Hepatocyte (in vitro differentiated cells): ENCODE measurements around the gene NBAS.

Source experiments
- EZH2phosphoT487 ChIP-seq: fragments of 200-600 bp; sonication (generic); IDR thresholded peaks from one replicate; pipeline ENCODE4 v1.6.1; 2018; ENCODE audit warnings: antibody characterized with exemption, mild to moderate bottlenecking, low read depth, moderate library complexity; ENCODE audit not compliant: unreplicated experiment, severe bottlenecking
- TF ChIP-seq, protein P1 (sequence below): fragments of 200-600 bp; sonication (generic); IDR thresholded peaks from 2 replicates; pipeline ENCODE4 v1.5.1; 2016; ENCODE audit warnings: antibody characterized with exemption, mild to moderate bottlenecking; ENCODE audit not compliant: poor library complexity

GRCh38 chr2:15178946-15179345, 382.2 kb downstream of the NBAS start:
- TF ChIP-seq, protein P1, sequence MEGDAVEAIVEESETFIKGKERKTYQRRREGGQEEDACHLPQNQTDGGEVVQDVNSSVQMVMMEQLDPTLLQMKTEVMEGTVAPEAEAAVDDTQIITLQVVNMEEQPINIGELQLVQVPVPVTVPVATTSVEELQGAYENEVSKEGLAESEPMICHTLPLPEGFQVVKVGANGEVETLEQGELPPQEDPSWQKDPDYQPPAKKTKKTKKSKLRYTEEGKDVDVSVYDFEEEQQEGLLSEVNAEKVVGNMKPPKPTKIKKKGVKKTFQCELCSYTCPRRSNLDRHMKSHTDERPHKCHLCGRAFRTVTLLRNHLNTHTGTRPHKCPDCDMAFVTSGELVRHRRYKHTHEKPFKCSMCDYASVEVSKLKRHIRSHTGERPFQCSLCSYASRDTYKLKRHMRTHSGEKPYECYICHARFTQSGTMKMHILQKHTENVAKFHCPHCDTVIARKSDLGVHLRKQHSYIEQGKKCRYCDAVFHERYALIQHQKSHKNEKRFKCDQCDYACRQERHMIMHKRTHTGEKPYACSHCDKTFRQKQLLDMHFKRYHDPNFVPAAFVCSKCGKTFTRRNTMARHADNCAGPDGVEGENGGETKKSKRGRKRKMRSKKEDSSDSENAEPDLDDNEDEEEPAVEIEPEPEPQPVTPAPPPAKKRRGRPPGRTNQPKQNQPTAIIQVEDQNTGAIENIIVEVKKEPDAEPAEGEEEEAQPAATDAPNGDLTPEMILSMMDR, result no peak
- TF ChIP-seq EZH2phosphoT487, result no peak
